ENCODE measurements around the gene GALR2.

GALR2 gene

GRCh38 chr17:76032780-76033108 lies 41.8 kb upstream of the GALR2 start:
- TF ChIP-seq CTCF (IDR thresholded peaks at IDR 0.05; ENCODE audit: control insufficient read depth, insufficient read depth, low read depth, low read length, missing control alignments) = no peak
- DNase-seq (ENCODE audit: low read depth) = no peak
- no peak overlapping the region for H3K4me3 ChIP-seq (ENCODE audit: control insufficient read depth, low read depth, low read length)

- H3K4me3 ChIP-seq (ENCODE audit: control insufficient read depth, low read depth, low read length) = no peak overlapping the region
- no peak for TF ChIP-seq CTCF (IDR thresholded peaks at IDR 0.05; ENCODE audit: control insufficient read depth, insufficient read depth, low read depth, low read length, missing control alignments)
- DNase-seq (ENCODE audit: low read depth) = no peak
These were observed 41.4 kb upstream of the GALR2 start for GRCh38 chr17:76033139-76033538.

GRCh38 chr17:76034428-76035350 lies 39.9 kb upstream of the GALR2 start:
- H3K4me3 ChIP-seq (ENCODE audit: control insufficient read depth, low read depth, low read length) = no peak overlapping the region
- no peak for DNase-seq (ENCODE audit: low read depth)
- TF ChIP-seq CTCF (IDR thresholded peaks at IDR 0.05; ENCODE audit: control insufficient read depth, insufficient read depth, low read depth, low read length, missing control alignments) = no peak

GRCh38 chr17:76036497-76037261 lies 37.9 kb upstream of the GALR2 start:
- no peak for DNase-seq (ENCODE audit: low read depth)
- TF ChIP-seq CTCF (IDR thresholded peaks at IDR 0.05; ENCODE audit: control insufficient read depth, insufficient read depth, low read depth, low read length, missing control alignments) = no peak

GRCh38 chr17:76038050-76038449 lies 36.5 kb upstream of the GALR2 start:
- TF ChIP-seq CTCF (IDR thresholded peaks at IDR 0.05; ENCODE audit: control insufficient read depth, insufficient read depth, low read depth, low read length, missing control alignments) = no peak
- H3K4me3 ChIP-seq (ENCODE audit: control insufficient read depth, low read depth, low read length) = no peak overlapping the region
- DNase-seq (ENCODE audit: low read depth) = no peak

More at GRCh38 chr17:76036497-76037261, 37.9 kb upstream of the GALR2 start:
- no peak overlapping the region for H3K4me3 ChIP-seq (ENCODE audit: control insufficient read depth, low read depth, low read length)

- no peak overlapping the region for H3K4me3 ChIP-seq (ENCODE audit: control insufficient read depth, low read depth, low read length)
- DNase-seq (ENCODE audit: low read depth) = no peak
These were observed 35.5 kb upstream of the GALR2 start for GRCh38 chr17:76039121-76039520.

More at GRCh38 chr17:76039121-76039520, 35.5 kb upstream of the GALR2 start:
- TF ChIP-seq CTCF (IDR thresholded peaks at IDR 0.05; ENCODE audit: control insufficient read depth, insufficient read depth, low read depth, low read length, missing control alignments) = no peak

All from AG09309 (cell line).